Posterior vena cava (tissue), 2 donors: ENCODE data around the gene PAX5. TPM values are rescaled to one million over a fixed set of nuclear protein-coding genes. Genes with fewer than 3 reads are reported as not detected.
A peak's percentile ranks its signal among the peaks of the same experiment; 100 is the strongest.

Experiments used
- DNase-seq: peaks from one replicate; pipeline ENCODE4 v3.0.0-alpha.2; 2020; ENCODE audit warnings: low spot score
- intact Hi-C, 2 donors: fragments of 100-400 bp; cut with DNase I; formaldehyde crosslinking; loops; one replicate each; pipeline versions ENCODE4 v1.14.1 to v1.14.2; 2022 to 2023
- total RNA-seq, 2 donors: library from RNA; stranded (reverse); fragmentation: NEBNext Ultra II Directional; extraction: Animal tissue kit (Norgen Biotek cat#: 25700); gene quantifications; one replicate each; pipeline ENCODE4 v1.2.1, GENCODE V29; 2021
- donor health status: DM: yes; HTN: yes; CAD: no.
- donor health status: DM: yes; HTN: yes; CAD: no.

Gene PAX5
- total RNA-seq, 2 donors from 2014 or later, result 0.46 to 0.67 TPM

DNA sequence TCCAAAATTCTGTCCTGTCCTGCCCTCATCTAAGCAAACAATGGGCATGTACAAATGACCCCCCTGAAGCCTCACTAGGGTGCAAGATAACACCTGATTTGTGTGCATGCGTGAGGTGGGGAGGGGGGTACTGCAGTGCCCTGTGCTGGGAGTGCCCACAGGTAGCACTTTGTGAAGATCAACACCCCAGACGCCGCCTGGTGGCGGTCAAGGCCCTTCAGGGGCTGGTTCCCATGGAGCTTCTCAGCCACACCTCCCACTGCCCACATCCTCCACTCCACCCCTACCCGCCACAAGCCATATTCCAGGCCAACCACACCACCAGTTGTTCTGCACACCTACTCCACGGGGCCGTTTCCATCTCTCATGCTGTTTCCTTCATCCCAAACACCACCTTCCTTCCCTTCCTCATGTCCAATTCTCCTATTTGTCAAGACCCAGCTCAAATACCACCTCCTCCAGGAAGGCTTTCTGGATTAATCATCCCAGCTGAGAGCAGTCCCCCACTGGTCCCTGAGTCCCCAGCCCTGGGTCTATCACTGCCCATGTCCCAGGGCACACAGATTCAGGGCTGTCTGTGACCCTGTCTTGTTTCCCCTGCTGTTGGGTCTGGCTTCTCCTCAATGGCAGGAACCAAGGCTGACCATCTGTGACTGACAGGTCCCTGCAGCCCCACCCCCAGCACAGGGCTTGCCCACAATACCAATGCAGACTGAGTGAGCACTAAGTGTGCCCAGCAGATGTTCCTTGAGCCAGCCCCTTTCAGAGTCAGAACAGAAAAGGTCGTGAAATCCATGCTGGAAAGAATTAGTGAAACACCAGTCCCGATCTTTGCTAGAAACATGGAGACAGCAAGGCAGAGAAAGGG is 178.4 kb downstream of the PAX5 start:
- DNase-seq, result no peak
- intact Hi-C loops, result no loop called here

DNA sequence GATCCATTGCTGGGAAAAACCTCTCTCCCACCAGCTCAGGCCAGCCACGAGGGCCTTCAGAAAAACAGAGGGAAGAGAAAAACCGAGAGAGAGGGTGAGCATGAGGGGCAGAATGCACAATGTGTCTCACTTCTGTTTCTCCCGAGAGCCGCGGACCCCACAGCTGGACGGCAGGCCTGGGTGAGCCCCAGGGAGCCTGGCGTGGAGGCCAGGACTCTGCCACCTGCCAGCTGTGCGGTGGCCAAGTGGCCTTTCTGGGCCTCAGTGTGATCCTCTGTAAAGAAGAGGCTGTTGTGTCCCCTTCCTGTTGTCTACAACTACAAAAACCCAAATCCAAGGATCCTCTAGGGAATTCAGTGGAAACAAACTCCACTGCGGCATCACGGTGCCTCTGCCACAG is 179.3 kb downstream of the PAX5 start:
- DNase-seq, result no peak
- intact Hi-C loops, result no loop called here

DNA sequence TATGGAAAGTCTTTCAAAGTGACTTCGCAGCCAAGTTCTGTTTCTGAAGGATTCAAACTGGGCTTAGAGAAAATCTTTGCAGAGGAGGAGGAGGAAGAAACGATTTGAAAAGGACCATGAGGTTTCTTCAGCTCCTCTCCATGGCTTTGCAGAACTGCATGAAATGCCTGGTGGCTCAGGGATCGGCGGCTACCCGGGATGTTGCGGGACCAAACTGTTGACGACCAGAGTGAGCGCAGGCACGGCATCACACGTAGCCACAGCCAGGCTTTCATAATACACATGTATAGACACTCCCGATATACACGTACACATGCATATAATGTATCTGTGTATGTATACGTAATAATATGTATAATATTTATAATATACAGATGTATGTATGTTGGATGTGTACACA is 180.0 kb downstream of the PAX5 start:
- no peak for DNase-seq

DNA sequence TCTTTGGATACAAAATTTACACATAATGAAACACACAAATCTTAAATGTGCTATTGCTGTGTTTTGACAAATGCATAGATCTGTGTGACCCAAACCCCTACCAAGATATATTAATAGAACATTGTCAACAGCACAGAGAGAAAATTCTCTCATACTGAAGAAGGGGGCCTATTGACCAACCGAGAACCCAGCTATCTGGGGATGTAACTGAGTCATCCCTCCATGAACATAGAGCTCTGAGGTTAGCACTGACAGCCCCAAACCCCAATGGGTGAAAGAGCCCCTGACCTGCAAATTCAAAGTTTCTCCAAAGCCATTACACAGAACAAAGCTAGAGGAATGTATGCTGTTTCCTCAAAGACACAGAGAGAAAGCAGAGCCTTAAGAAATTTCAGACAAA is 180.8 kb downstream of the PAX5 start:
- intact Hi-C loops, result no loop called here
- DNase-seq, result no peak

More for the DNA sequence above, 180.0 kb downstream of the PAX5 start:
- intact Hi-C loops, result no loop called here

DNA sequence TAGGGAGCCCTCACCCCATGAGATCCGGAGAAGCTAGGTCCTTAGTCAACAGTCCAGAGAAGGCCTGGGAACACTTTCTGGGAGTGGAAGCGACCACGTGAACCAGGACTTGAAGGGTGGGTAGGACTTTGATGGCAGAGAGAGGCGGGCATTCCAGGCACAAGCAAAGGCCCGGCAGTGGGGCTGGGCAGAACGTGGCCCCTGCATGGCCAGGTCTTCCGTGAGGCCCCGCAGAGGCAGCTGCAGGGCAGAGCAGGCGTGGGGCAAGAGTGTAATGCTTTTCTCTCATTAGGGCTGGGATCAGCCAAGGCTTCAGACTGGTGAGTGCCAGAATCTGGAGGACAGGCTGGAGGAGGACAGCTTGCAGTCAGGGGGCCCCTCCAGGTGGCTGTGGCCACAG is 184.1 kb downstream of the PAX5 start:
- intact Hi-C loops, result no loop called here
- no peak for DNase-seq

DNA sequence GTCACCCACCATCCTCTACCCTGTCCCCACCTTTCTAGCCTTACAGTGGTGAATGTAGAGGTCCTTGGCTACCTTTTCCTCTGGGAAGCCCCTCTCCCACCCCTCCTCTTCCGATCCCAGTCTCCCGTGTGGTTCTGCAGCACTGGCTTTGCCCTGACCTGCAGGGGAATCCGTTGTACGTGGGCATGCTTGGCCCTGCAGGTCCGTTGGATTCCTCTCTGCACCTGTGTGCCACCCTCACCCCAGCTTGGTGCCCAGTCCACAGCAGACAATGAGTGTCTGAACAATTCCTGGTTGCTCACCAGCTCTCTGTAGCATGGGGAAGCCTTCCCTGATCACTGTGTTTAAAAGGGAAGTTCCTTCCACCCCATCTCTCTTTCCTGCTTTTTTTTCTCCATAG is 185.1 kb downstream of the PAX5 start:
- intact Hi-C loops, result no loop called here
- no peak for DNase-seq

DNA sequence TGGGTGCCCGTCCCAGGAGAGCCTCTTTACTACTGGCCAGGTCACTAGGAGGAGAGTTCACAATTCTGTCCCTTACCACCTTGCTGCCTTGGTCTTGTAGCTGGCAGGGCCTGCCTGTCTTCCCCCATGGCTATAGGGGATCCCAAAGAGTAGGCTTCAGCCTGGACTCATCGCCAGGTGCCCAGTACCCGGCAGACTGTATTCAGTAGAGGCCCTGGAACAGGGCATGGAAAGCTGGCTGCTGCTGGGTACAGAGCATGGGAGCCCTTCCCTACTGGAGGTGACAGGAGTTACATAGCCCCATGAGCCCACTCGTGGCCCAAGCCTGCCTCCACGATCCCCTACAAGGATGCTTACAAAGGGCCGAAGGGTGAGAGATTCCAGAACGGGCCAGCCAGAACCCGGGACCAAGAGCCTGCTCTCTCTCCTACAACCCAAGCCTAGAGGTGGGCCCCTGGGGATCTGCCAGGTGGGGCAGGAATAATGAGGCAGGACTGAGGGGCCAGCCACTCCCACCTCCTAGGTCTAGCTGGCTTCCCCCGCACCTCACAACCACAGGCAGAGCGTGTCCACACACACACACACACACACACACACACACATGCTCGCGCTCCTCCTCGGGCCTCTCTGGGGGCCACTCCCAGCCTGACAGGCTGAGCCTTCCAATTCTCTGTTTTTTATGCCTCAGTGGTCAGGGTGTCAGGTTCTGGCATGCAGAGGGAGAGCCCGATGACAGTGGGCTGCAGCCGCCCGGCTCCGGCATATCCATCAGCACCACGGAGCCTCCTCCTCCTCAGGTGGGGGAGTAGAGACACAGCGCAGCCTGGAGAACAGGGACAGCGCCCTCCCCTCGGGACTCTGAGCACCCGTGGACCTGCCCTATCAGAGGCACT is 186.0 kb downstream of the PAX5 start:
- intact Hi-C loops, result no loop called here
- no peak for DNase-seq

DNA sequence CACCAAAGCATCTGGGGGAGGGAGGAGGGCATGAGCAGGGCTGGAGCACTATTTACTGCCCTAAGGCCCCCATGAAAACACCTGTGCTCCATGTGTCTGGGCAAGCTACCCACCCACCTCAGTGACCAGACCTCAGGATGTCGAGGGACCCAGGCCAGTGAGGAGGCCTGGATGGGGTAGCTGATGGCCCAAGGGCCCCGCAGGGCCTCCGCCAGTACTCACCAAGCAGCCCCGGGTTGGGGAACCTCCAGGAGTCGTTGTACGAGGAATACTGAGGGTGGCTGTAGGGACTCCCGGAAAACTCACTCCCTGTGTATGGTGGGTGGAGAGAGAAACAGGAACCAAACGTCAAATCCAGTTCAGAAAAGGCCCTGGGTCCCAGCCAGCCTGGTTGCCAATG is 187.4 kb downstream of the PAX5 start:
- DNase-seq, result no peak
- intact Hi-C loops, result no loop called here

DNA sequence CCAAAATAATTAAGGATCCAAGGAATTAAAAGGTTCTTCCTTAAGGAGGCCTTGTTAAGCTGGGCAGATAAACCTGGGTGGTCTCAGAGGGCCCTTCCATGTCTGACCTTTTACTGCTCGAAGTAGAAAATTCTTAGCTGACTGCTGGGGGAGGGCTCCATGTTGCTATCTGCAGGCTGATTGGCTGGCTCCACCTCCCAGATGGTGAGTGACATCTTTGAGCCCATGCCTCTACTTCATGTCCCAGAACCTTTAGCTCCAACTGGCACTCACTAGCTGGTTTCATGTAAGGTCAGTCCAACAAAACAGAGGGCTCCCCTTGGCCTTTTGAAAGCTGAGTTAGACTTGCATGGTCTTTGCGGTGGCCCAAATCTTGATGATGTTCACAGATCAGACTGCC is 188.2 kb downstream of the PAX5 start:
- DNase-seq, result peak; percentile 42
- intact Hi-C loops, result no loop called here

DNA sequence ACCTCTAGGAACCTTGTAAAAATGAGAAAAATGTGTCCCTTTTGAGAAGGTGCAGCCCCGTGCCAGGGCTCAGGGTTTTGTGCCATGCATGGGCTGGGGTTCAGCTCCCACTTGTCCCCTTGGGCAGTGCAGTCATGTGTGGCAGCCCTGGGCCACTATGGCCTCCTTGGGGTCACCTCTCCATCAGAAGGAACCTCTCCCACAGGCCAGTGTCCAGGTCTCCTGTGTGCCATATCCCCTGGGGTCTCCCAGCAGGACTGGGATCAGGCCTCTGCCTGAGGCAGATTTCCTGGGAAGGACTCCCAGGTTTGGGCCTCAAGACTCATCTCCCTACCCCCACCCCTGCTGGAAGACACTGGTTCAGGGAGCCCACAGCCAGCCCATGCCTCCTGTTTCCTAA is 189.1 kb downstream of the PAX5 start:
- no peak for DNase-seq

DNA sequence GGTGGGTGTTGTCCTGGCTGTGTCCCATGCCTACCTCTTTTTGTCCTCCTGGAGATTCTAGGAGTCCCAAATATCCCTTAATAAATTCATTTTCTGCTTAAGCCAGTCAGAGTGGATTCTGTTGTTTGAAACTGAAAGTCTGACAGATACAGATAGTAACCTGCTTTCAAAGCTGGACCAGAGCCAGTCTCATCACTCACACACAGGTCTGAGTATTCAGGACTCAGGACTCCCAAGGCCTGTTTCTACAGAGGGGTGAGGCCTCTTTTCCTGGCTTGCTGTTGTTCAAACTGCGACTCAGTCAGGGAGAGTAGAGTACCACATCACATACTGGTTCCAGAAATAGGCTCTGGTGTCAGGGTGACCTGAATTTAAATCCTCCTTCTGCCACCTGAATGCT is 190.1 kb downstream of the PAX5 start:
- intact Hi-C loops, result no loop called here
- no peak for DNase-seq

More for the DNA sequence above, 189.1 kb downstream of the PAX5 start:
- intact Hi-C loops, result no loop called here

DNA sequence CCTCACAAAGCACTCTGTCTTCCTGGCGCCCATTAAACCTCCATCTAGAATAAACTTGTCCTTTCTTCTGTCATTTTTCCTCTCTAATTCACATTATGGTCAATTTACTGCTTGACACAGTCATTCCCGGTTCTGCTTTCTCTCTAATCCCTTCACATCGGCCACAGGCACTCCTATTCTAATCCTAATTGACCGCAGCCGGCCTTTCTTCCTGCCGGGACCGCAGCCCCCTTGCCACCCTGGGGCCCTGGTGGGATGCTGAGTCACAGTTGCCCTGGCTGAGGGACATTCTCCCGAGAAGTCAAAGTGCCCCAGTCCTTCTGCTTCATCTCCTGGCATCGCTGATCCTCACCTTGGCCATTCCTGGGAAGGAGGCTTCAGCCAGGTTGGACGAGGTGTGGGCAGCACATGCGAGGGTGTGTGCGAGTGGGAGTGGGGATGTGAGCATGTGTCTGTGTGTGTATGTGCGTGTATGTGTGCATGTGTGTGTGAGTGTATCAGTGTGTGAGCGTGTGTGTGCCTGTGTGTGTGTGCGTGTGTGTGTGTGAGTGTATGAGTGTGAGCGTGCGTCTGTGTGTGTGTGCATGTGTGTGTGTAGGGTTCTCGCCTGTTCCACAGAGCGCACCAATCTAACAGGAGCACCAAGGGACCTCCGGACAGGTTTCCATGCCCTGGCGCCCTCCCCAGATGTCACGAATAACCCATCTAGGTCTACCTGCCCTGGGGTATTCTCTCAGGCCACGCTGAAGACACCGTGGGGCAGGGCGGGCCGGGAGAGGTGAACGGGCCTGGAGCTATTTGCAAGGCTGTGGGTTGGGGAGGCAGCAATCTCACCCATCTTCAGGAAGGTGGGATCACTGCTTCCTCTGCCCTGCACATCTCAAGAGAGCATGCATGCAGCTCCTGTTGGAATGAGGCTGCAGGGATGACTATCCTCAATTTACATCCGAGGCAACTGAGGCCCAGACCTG is 191.2 kb downstream of the PAX5 start:
- intact Hi-C loops, result no loop called here
- DNase-seq, result no peak

DNA sequence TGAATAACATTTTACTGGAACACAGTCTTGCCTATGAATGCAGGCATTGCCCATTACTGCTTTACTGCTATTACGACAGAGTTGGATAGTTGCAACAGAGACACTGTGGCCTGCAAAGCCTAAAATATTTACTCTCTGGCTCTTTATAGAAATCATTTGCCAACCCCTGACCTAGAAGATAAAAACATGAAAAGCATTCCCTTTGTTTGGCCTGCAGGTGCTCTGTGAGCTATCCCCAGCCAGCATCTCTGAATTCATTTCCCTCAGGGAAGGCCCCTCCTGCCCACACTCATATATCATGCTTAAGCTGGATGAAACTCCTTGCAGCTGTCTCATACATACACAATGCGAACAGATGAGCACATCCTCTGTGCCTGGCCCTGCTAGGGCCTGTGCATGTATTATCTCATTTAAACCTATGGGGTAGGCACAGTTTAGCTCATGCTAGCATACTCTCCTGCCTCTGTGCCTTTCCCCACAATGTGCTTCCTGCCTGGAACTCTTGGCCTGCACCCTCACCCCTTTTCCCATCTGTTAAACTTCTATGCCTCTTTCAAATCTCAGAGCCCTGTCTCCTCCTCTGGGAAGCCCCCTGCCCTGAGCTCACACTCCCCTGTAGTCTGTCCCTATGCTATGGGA is 193.1 kb downstream of the PAX5 start:
- intact Hi-C loops, result no loop called here

DNA sequence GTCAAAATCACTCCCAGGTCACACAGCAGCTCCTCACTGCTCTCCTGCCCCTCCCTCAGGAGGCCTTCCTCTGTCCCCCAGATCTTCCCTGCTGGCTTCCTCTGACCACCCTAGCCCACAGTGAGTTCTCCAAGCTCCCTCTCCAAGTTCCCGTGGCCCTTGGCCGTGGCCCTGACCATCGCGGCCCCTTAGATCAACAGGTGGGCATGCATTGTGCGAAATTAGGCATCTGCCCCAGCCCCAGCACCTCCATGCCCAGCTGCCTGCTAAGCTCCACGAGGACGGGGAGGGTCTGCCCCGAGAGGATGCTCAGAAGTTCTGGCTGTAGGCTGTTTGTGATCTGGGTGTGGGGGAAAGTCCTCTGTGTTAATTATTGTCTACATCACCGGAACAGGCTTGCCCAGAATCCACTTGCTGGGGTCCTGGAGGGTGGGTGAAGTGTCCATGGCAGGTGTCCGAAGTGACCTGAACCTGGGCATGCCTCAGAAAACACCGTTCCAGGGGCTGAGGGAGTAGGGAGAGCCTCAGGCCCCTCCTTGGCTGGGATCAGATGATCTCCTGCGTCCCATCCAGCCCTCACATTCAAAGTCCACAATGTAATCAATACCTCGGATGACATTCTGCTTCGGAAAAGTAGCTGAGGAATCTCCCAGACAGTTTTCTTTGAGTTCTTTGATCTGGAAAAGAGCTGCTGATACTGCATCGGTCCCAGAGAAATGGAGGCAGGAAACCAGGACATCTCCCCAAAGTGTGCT is 194.8 kb downstream of the PAX5 start:
- intact Hi-C loops, result no loop called here
- no peak for DNase-seq

More for the DNA sequence above, 193.1 kb downstream of the PAX5 start:
- no peak for DNase-seq

DNA sequence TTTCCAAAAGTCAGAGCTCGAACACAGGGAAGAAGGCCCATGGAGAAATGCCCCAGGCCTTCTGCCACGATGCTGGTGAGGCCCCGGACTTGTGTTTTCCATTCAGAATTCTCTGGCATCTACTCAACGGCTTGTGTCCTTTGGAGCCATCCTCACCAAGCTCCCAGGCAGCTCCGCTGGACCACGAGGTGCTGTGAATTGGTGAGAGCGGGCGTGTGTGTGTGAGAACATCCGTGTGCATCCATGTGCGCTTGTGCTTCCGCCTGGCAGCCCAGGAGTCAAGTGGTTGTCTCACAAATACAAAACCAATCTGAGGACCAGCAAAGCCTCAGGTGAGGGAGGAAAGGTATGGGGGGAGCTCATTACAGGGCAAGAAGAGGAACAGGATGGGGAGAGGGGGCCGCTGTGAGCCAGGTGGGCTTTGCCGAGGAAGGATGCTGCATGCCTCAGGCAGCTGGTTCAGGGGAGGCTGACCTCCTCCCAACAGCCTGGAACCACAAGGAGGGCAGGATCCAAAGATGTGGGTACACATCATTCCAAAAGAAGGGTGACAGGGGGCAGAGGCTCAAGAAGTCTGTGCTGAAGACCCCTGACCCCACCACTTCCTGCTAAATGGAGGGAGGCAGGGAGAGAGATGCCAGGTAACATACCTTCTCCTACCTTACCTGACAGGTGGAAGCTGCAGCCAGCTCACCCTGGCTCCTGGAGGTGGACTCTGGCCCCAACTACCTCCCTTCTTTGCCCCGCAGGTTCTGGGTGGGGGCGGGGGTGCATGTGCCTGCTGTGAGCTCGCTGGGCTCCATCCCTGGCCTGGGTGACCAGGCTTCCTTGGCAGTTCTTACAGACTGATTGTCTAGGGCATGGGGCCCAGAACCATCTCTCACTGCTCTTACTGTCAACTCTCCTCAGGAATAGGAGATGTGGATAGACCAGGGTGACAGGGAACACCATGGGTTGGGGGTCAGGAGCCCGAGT is 196.3 kb downstream of the PAX5 start:
- DNase-seq, result peak; percentile 59
- intact Hi-C loops, result no loop called here

DNA sequence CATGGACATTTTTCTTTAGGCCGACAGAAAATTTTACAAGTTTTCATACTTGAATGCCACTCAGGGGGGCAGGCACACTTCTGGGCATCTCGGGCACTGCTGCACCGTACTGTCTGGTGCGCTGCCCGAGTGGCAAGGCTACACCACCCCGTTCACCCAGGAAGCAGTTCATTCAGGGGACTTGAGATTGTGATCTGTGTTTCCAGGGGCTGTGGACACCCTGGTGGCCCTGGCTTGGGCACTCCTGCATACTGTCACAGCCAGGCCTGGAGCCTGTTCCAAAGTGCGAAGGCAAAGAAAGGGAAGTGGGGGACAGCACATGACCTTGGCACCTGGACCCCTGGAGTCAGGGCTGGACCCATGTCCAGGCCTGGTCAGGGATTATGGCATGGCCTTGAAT is 197.6 kb downstream of the PAX5 start:
- intact Hi-C loops, result no loop called here
- DNase-seq, result peak; percentile 40
